NCI-H69 (cell line): ENCODE results near the gene RALA.
A peak's percentile ranks its signal among the peaks of the same experiment; 100 is the strongest.
"Not testable (repeated sequence)": the region's sequence is repeated elsewhere in the genome, so short reads cannot be mapped to it uniquely, and the experiment has no call there.

Source experiments
- DNase-seq: peaks from one replicate; lab custom pipeline; 2025; lab: John Stamatoyannopoulos, UW

Gene RALA

GRCh38 chr7:39645482-39646407, 22.4 kb downstream of the RALA start:
- no peak for DNase-seq

DNA sequence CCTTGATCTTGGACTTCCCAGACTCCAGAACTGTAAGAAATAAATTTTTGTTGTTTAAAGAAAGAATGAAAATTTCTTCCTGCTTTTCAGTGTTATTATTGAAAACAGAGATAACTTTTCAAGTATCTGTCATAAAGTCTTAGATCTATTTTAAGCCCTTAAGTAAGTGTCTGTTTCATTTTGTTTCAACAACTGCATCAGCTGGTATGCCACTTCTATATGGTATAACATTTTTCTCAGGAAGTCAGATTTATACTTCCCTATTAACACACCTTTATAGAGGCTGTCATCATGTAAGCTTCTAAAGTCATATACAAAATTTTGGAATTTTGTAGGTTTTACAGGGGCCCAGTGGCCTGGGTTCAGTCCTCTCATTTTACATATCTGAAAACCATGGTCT, 24.4 kb downstream of the RALA start:
- DNase-seq = no peak

DNA sequence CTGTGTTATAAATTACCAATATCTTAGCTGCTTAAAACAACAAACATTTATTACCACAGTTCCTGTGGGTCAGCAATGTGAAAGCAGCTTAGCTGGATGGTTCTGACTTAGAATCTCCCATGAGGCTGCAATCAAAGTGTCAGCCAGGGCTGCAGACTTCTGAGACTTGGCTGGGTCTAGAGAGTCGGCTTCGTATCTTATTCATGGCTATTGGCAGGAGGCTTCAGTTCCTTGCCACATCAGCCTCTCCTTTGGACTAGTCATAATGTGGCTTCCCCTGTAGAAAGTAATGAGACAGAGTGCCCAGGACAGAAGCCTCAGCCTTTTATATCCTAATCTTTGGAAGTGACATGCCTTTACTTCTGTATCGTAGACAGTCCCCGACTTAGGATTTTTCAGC, 27.3 kb downstream of the RALA start:
- no peak for DNase-seq

- DNase-seq = no peak
Measured at GRCh38 chr7:39651265-39651664, 27.9 kb downstream of the RALA start.

DNA sequence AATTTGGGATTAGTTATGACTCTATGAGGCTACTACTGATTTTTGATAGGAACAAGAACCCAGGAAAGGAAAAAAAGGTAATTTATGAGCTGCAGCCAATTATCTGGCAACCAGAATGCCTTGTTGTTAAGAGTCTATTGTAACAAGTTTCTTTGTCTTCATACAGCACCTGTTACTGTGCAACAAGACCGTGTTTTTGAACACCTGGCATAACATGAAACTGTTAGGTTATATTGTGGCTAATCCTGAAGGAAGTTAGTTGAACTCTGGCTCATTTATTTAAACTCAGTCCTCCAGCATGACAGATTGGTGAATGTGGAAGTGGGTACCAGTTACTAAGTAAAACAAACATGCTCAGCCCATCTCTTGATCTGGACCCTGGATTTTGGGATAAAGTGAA, 33.0 kb downstream of the RALA start:
- DNase-seq = peak; percentile 57

DNA sequence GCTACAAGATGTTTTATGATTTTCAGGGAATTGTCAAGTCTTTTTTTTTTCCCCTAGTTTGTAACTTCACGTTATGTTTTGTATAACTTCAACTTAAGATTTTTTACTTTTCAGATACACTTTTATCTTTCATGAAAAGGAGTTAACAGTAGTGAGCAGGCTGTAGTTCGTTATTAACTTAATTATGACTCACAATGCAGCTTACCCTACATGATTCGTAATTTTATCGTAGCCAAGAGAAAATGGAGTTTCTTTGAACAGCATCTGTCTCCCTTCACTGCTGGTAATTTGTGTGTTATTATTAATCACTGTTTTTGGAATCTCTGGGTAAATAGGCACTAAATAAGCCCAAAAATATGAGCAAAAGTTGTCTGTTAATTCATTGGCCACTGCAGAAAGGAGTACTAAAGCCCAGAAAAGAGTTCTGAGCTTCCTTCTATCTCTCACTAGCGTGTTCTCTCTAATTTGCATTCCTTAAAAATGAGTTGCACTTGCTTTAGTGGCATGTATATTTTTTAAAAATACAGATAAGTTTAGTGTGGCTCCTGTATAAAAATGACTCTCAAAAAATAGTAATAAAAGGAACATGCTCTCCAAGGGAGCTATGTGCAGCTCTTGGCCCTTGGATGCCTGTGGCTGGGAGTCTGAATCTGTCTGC, 36.1 kb downstream of the RALA start:
- DNase-seq = no peak

DNA sequence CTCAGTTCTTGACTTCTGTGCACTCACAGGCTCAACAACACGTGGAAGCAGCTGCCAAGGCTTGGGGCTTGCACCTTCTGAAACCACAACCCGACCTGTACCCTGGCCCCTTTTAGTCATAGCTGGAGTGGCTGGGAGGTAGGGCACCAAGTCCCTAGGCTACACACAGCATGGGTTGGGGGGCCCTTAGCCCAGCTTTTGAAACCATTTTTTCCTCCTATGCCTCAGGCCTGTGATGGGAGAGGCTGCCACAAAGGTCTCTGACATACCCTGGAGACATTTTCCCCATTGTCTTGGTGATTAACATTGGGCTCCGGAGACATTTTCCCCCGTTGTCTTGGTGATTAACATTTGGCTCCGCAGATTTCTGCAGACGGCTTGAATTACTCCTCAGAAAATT, 38.6 kb downstream of the RALA start:
- DNase-seq = no peak

DNA sequence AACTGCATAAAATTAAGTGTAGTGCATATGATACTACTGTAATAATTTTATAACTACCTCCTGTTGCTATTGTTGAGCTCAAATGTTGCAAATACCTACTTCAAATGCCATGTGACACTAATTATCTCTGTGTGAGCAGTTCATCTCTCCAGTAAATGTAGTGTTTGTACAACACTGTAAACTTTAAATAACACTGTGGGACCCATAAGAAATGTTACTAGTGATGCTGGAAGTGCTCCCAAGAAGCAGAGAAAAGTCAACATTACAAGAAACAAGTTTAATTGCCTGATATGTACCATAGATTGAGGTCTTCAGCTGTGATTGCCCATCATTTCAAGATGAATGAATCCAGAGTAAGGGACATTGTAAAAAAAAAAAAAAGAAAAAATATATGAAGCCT, 39.9 kb downstream of the RALA start:
- DNase-seq = peak; percentile 42

- DNase-seq = no peak
Measured at GRCh38 chr7:39664057-39664456, 40.7 kb downstream of the RALA start.

- no peak for DNase-seq
Measured at GRCh38 chr7:39664585-39664984, 41.2 kb downstream of the RALA start.

DNA sequence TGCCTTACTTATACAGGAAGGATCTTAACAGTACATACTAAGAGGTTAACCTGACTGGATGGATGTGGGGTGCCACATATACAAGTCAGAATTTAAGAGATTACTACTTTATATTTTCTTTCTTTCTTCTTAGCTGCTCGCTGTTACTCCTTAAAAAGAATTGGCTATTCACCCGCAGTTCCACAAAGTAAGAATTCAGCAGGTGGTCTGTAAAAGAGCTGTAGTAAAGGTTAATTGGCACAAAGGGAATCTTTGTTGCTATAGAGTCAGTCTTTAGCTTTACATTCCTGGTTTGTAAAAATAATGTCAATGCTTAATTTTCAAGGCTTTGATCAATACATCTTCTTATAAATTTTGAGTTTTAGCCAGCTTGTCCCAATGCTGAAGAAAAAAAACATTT, 43.2 kb downstream of the RALA start:
- peak; percentile 21 for DNase-seq

DNA sequence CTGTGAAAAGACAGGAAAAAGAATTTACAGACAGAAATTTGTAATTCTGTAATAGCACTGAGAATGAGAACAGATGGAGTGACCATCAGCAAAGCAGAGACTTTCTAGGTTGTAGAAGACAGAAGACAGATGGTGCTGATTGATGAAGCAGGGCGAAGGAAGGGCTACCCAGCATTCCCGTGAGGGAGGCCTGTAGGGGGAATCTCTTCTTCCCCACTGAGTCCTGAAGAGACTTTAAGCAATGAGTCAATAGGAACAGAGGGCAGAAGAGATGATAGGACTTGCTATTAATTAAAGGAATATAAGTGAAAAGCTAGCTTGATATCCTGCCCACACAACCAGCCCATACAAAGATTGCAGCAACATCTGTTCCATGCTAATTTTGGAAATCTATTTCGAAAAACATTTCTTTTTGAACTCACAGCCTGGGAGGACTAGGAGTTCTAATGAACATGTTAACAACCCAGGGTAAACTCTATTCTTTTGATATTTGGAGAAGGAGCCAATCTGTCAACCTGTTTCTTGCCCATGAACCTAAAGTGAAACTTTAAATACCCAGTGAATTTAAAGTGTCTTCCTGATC, 44.1 kb downstream of the RALA start:
- DNase-seq = peak; percentile 86

DNA sequence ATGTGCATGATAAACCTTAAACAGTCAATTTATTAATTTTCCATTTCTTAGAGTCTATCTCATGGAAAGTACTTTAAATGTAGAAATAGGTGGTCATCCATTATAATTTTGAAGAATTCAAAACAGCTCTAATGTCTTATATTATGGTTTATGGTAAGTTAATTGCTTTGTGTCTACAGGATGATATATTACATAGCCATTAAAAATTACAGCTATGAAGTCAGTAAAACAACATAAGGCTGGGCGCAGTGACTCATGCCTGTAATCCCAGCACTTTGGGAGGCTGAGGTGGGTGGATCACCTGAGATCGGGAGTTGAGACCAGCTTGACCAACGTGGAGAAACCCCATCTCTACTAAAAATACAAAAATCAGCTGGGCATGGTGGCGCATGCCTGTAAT, 44.9 kb downstream of the RALA start:
- peak; percentile 55 for DNase-seq

DNA sequence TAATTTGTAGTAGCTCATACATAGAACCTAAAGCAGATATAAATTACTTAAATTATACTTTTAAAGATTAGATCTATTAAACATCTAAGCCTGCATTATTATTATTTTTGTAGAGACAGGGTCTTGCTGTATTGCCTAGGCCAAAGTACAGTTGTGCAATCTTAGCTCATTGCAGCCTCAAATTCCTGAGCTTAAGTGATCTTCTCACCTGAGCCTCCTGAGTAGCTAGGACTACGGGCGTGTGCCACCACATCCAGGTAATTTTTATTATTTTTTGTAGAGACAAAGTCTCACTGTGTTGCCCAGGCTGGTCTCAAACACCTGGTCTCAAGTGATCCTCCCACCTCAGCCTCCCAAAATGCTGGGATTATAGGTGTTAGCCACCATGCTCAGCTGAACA, 46.7 kb downstream of the RALA start:
- DNase-seq = no peak

DNA sequence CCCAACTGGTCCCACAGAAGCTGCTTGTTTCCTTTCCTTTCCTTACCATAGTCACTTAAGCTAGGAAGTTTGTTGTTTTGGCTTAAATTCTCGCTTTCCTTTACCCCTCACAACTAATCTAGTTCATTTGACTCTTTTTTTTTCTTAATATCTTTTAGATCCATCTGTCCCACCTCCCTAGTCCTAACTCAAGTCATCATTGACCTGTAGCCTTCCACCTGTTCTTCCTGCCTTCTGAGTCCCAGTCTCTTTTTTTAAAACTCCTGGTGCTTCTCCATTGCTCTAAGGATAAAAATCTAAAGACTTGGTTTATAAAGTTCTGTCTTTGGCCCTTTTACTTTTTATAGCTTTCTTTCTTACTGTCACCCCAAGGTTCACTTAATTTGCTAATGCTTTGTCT, 47.6 kb downstream of the RALA start:
- DNase-seq = no peak

- DNase-seq = no peak
Measured at GRCh38 chr7:39672176-39672575, 48.8 kb downstream of the RALA start.

DNA sequence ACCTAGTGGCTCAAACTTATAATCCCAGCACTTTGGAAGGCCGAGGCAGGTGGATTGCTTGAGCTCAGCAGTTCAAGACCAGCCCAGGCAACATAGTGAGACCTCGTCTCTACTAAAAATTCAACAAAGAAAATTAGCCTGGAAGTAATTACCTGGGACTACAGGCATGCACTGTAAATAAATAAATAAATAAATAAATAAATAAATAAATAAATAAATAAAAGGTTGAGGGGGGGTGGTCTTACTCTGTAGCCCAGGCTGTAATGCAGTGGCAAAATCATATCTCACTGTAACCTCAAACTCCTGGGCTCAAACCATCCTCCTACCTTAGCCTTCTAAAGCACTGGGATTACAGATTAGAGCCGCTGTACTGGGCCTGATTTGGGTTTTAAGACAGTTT, 50.5 kb downstream of the RALA start:
- no peak for DNase-seq

- DNase-seq = no peak
Measured at GRCh38 chr7:39674406-39674805, 51.0 kb downstream of the RALA start.

- no peak for DNase-seq
Measured at GRCh38 chr7:39676346-39676745, 53.0 kb downstream of the RALA start.

DNA sequence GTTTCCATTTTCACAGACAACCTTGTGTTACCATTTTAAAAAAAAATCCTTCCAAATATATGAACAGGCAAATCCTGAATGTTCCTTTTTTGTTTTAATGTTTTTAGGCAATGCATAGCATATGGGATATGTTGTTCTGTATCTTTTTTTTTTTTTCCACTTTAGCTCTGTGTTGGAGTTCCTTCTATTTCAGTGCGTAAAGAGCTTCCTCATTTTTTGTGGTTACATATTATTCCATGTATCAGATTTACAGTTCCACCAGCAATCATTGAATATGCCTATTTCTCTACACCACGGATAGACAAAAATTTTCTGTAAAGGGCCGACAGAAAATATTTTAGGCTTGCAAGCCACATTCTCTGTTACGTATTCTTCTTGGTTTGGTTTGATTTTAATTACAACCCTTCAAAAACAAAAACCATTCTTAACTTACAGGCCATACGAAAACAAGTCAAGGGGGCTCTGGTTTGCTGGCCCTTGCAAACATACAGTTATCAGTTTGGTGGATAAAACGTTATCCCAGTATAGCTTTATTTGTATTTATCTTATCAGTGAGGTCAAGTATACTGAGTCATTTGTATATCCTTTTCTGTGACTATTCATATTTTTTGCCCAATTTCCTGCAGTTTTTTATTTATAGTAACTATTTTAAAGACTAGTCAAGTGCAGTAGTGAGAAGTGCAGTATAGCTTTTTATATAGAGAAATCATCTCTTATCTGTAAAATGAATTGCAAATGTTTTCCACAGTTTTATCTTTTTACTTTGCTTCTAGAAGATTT, 55.7 kb downstream of the RALA start:
- DNase-seq = no peak

DNA sequence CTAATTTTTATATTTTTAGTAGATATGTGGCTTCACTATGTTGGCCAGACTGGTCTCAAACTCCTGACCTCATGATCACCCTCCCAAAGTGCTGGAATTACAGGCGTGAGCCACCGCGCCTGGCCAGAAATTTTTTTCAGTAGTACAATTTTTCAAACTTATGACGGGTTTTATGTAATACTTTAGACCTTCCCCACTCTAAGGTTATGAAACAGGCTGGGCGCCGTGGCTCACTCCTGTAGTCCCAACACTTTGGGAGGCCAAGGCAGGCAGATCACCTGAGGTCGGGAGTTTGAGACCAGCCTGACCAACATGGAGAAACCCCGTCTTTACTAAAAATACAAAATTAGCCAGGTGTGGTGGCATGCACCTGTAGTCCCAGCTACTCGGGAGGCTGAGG, 56.5 kb downstream of the RALA start:
- DNase-seq = not testable (repeated sequence)

- no peak for DNase-seq
Measured at GRCh38 chr7:39681887-39682441, 58.6 kb downstream of the RALA start.
